Measurements from ENCODE around the gene RRN3.
"Not testable (repeated sequence)": the region's sequence is repeated elsewhere in the genome, so short reads cannot be mapped to it uniquely, and the experiment has no call there.

Gene RRN3

DNA sequence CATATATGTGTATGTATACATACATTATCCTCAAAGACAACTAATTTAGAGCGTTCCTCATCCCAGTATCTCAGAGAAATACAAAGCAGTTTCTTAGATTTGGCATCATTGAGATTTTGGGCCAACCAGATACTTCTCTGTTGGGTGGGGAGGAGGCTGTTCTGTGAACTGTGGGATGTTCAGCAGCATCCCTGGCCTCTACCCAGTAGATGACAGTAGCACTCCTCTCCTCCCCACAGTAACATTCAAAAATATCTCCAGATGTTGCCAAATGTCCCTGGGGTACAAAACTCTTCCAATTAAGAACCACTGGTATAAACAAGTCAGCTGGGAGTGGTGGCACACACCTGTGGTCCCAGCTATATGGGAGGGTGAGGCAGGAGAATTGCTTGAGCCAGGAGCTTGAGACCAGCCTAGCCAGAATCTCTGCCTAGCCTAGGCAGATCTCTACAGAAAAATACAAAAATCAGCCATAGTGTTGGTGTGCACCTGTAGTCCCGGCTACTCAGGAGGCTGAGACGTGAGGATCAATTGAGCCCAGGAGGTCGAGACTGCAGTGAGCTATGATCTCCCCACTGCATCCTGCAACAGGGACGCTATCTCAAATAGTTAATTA lies 6.4 kb upstream of the RRN3 start:
- H3K27ac ChIP-seq; DNase-seq (ENCODE audit: low read depth, low spot score): not testable (repeated sequence)

DNA sequence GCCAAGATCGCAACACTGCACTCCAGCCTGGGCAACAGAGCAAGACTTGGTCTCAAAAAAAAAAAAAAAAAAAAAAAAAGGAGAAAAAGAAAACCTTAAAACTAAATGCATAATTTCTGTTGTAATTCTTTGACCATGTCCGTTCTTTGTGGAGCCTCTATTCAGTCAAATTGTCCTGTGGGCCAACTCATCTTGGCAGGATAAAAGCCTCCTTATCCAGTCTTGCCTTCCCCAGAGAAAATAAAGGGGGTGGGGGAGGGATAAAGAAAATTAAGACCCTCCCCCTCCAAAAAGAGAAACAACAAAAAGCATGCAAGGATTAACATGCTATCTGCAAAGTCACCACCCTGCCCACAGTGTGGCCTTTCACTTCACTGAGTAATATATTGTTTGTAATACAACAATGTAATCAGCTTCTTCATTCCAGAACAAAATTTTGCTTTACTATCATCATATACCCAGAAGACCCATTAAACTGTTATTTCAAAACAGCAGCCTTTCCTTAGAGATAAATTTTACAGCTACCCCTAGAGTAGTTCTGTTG lies 5.4 kb upstream of the RRN3 start:
- not testable (repeated sequence) for DNase-seq (ENCODE audit: low read depth, low spot score)

DNA sequence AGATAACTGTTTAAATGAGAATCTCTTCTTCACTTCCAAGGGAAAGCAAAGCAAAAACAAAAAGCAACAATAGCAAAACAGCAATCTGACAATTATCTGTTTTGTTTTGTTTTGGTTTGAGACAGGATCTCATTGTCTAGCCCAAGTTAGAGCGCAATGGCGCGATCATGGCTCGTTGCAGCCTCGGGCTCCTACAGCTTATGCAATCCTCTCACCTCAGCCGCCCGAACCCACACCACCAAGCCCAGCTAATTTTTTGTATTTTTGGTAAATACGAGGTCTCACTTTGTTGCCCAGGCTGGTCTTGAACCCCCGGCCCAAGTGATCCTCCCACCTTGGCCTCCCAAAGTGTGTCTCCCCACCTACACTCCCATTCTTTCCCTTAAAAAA lies 2.5 kb upstream of the RRN3 start:
- not testable (repeated sequence) for H3K27ac ChIP-seq; DNase-seq (ENCODE audit: low read depth, low spot score)

More for the DNA sequence above, 5.4 kb upstream of the RRN3 start:
- H3K27ac ChIP-seq = not testable (repeated sequence)

DNA sequence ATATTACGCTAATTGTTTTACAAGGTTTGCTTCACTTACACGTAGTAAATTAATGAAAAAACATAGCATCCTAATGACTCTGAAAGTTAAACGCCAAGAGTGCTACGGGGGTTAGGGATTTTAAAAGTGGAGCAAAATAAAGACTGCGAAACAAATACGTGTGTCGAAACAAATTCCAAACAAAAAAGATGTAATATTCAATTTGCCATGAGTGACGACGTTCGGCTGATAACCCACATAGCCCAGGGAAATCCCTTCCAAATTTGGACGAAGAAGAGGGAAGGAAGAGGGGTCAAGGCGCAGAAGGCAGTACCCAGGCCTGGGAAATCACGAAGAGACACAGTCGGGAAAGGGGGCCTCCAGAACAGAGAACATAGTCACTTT lies 509 bp downstream of the RRN3 start:
- peak overlapping the region; percentile 40 for H3K27ac ChIP-seq
- DNase-seq (ENCODE audit: low read depth, low spot score) = not testable (repeated sequence)

DNA sequence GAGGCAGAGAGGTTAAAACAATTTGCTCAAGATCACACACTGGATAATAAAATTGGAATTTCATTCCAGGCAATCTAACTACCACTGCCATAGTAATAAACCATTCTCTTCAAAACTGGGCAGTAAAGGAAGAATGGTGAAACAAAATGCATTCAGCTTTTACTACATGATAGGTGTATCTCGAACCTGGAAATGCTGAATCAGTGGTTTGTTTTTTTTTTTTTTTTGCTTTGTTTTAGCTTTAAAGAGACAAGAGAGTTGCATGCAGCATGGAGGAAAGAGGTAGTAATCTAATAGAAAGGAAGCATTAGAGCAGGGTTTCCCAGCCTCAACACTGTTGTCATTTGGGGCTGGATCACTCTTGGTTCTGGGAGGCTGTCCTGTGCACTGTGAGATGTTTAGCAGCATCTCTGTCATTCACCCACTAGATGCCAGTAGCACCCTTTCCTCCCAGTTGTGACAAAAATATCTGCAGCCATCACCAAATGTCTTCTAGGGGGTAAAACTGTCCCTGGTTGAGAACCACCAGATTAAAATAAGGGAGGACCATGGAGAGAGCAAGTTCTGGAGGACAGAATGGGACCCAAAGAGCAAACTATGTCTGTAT lies 3.3 kb downstream of the RRN3 start:
- not testable (repeated sequence) for H3K27ac ChIP-seq; DNase-seq (ENCODE audit: low read depth, low spot score)

DNA sequence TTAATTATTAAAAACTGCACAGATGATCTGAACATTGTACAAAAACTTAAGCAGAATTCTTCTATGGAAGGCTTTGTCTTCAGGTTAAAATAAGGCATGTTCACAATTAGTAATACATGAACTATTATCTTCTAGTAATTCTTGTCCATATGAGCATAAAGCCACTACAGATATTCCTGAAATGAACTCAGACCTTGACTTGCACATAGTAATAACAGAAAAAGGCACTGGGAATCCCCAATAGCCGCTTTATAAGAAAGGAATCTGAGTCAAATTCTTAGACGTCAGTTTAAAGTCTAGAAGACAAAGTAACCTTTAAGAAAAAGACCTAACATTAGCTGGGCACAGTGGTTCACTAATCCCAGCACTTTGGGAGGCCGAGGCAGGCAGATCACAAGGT lies 11.3 kb downstream of the RRN3 start:
- not testable (repeated sequence) for DNase-seq (ENCODE audit: low read depth, low spot score); H3K27ac ChIP-seq

DNA sequence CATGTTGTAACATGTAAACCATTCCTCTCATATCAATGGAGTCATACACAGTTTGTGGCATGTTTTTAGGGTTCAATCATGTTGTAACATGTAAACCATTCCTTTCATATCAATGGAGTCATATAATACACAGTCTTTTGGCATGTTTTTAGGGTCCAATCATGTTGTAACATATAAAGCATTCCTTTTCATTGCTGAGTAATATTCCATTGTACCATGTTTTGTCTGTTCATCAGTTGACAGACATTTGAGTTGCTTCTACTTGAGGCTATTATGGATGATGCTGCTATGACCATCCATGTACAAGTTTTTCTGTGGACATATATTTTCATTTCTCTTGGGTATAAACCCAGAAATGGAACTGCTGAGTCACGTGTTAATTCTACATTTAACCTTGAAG lies 13.2 kb downstream of the RRN3 start:
- not testable (repeated sequence) for H3K27ac ChIP-seq; DNase-seq (ENCODE audit: low read depth, low spot score)

DNA sequence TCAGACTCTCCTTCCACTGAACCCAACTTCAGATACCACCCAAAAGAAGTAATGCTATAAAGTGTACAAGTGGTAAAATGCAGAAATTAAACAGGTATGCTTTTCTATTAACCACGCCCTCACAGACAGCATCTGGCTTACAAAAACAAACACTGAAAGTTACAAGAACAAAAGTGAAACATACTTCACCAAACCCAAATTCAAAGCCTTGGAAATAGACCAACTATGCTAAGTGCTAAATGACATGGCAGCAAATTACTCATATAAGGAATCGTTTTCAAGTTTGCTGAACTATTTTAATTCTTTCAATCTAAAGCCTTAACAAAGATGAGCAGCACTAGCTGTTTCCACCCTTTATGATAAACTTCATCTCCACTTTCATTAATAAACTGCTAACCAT lies 17.9 kb downstream of the RRN3 start:
- not testable (repeated sequence) for DNase-seq (ENCODE audit: low read depth, low spot score); H3K27ac ChIP-seq

DNA sequence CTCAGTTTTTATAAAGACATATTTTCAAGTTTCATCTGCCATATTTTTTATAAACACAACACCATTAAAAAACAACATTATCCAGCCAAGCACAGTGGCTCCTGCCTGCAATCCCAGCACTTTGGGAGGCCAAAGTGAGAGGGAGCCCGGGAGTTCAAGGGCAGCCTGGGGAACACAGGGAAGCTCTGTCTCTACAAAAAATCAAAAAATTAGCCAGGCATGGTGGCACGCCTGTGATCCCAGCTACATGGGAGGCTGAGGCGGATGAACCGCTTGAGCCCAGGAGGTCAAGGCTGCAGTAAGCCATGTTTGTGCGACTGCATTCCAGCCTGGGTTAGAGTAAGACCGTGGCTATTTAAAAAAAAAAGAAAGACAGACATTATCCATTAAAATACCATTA lies 21.0 kb downstream of the RRN3 start:
- no peak for DNase-seq (ENCODE audit: low read depth, low spot score)
- H3K27ac ChIP-seq = no peak overlapping the region

DNA sequence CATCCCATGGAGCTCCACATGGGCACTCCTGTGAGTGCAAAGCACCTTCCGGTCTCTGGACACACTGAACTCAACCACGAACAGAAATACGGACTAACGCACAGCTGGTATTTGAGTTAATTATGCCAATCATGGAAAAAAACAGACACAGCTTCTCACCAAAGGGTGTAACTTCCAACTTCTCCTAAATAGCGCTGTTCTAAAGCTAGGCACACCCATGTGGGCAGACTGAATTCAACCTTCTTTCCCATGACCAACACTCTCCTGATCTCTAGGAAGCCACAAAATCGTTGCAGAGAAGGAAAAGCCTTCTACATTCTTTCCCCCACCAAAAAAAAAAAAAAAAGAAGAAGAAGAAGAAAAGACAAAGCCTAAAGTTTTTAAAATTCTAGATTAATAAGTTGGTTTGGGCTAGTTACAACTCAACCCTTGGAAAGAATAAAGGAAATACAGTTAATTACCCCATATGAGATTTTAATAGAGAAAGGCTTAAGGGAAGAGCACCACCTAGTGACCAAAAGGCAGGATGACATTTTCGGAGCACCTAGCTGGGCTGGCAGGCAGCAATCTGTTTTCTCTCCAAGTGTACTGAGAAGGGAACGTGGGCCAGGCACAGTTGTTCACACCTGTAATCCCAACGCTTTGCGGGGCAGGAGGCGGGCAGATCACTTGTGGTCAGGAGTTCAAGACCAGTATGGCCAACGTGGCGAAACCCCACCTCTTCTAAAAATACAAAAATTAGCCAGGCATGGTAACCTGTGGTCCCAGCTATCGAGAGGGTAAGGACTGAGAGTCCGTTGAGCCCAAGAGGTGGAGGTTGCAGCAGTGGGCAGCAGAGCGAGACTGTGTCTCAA lies 21.9 kb downstream of the RRN3 start:
- DNase-seq (ENCODE audit: low read depth, low spot score); H3K27ac ChIP-seq: not testable (repeated sequence)

DNA sequence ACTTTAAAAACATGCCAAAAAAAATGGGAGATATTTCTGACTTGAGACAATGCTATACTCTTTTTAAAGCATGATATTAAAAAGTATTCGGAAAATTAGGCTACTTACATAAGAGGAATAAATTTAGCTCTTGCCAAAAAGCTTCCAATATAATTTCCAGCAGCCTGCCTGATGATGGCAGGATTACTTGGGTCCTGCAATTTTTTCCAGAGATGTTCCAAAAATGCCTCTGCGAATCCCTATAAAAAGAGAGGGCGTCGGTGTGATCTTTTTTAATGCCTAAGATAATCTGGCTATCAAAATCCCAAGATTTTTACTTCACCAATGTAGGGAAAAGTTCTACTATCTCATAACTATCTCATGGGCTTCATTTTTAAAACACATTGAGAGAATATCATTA lies 23.1 kb downstream of the RRN3 start:
- not testable (repeated sequence) for H3K27ac ChIP-seq; DNase-seq (ENCODE audit: low read depth, low spot score)

DNA sequence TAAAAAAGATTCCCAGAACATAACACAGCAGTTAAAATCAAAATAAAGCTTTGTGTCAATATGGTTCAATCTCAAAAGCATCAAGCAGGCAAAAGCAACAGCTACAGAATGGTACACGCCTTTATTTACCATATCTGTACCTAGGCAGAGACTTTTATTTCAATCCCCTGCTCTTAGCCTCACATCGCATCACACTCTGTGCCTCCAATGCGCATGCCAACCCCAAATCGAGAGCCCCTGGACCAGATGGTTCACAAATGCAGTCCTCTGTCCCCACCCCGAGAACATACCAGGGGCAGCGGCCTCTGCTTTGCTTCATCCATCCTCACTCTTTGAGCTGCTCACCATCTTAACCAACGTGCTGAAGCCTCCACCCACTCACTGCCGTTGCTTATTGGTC lies 27.4 kb downstream of the RRN3 start:
- not testable (repeated sequence) for DNase-seq (ENCODE audit: low read depth, low spot score); H3K27ac ChIP-seq

DNA sequence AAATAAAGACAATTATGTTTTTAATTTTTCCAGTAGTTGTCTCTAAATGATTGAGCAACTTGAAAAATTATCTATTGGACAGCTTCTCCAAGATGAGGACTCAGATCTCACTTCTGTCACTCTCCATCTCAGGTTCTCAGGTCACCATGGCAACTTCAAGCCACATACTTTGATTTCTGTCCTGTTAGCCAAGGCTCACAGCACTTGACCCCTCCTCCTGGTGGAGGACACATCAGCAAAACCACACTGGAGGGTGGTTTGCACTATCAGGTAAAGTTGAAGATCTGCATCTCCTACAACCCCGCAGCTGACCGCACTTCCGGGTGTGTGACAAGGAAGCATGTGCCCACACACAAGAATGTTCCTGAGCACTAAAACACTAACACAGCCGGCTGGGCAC lies 28.1 kb downstream of the RRN3 start:
- not testable (repeated sequence) for DNase-seq (ENCODE audit: low read depth, low spot score); H3K27ac ChIP-seq

DNA sequence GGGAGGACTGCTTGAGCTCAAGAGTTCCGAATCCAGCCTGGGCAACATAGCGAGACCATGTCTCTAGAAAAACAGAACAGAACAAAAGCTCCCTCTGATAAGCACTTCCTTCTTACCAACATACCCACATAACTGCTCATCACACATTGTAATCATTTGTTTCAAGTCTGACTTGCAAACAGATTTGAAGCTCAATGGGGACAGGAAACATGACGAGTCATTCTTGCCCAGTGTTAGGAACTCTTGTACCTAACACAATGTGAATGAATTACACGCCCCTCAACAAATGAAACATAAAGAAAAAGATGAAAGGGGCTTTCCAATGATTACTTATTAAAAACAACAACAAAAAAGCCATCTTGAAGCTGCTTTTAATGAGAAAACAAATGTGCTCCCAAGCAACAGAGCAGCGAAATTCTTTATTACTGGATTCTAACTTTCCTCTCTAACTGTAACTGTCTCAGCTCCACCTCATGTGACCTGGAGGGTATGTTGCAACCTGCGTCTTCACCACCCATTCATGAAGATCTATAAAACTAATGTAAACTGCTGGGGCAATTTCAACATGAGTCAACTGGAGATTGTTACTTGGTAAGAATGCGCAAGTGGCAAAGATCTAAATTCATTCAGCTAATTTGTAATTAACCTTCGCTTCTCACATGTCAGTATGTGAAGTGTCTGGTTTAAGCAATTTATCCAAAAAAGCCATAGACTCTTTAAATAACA lies 31.8 kb downstream of the RRN3 start:
- H3K27ac ChIP-seq = peak overlapping the region; percentile 59
- DNase-seq (ENCODE audit: low read depth, low spot score) = not testable (repeated sequence)

DNA sequence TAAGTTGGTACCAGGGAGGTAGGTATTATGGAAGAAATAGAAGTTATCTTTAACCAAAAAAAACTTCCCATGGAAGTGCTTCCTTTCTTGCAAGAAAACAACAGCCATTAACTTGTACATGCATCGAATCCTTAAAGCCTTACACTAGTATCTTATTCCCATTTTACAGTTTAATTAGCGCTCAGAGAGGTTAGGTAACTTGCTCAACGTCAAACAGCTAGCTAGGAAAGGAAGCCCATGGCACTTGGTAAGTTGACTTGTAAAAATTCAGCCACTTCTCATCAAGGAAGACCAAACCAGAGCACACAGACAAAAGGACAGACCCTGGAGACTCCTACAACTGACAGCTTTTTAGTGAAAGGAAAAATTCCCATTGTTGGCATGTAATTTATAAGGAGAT lies 34.7 kb downstream of the RRN3 start:
- H3K27ac ChIP-seq = no peak overlapping the region
- DNase-seq (ENCODE audit: low read depth, low spot score) = no peak

DNA sequence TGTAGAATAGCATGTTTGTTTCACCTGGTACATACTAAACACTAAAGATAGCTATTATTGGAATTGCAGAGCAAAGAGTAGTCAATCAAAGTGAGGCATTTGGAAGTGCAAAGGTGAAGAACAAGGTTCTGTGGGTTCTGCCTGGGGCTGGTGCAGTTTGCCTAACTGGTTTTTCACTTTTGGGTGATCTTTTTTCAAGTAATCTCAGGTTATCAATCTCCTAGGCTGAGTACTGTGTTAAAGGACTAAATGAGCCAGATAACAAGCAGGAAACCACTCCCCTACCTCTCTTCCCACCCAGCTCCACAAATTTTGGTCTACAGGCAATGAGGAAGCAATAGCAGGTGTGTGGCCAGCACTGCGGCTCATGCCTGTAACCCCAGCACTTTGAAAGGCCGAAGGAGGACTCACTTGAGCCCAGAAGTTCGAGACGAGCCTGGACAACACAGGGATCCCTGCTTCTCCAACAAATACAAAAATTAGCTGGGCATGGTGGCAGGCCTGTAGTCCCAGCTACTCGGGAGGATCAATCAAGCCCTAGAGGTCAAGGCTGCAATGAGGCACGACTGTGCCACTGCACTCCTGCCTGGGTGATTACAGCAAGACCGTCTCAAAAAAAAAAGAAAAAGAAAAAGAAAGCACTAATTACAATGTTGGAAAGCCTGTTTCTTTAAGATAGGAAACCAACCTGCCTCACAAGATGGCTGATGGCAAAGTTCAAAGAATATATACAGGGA lies 36.2 kb downstream of the RRN3 start:
- no peak for DNase-seq (ENCODE audit: low read depth, low spot score)
- no peak overlapping the region for H3K27ac ChIP-seq

DNA sequence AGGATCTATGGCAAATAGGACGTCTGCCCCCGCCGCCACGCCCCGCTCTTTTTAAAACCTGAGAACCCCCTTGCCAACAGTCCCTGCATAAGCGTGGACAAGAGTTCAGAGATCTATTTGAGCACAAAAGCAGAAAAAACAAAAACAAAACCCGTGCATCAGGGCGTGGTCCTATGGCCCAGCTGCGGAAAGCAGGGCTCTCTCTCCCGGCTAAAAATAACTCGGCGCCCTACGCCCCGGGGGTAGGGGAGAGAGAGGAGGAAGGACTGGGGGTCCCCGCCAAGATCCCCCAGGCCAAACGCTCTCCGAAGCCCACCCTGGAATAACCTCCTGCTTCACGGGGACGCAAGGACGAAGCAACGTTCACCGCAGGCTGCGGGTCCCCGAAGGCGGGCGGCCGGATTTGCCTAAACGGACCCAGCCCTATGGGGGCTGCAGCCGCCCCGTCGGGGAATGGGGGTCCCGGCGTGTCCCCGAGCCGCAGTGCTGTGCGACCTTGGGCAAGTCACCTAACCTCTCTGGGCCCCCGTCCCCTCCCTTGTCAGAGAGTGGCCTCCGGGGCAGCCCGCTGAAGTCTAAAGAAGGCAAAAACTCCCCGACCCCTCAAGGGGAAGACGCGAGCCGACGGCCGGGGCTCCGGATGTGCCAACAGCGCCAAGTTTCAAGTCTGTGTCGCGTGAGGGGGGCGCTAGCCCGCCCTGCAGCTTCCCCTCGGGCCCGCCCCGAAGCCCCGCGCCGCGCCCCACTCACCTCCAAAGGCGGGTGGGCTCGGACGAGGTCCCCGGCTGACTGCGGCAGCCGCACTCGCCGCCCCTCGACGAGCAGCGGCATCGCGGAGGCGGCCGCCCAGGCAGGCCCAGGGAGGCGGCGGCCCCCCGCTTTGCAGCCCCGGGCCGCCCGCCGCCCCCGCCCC lies 38.7 kb downstream of the RRN3 start:
- no peak overlapping the region for H3K27ac ChIP-seq
- DNase-seq (ENCODE audit: low read depth, low spot score) = no peak

DNA sequence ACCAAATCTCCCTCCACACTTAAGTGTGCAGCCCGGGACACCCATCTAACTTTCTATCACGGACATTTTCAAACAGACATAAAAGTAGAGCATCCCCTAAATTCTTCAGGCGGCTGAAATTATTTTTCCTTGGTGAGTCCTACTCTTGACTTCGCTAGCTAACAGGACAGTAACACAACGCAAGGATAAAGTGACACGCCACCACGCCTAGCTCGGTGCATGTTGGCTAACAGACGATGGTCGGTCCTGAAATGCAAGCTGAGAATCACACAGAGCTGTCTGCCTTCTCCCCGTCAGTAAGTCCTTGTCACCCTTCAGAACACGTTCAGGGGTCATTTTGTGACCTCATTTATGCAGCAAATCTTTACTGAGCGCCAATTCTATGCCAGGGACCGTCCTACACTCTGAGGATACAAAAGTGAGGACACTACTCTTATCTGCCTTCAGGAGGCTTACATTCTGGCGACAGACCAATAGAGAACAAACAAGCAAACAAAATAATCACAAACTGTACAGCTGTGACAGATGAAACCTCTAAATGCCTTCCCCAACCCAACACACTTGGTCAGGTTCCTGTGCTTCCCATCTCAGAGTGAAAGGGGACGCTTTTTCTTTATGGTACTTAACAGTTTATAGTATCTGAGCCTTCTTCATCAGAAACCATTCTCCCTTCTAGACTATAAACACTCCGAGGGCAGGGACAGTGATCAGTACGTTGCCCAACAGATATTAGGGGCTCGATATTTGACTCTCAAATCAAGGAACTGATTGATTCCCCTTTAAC lies 39.5 kb downstream of the RRN3 start:
- no peak overlapping the region for H3K27ac ChIP-seq
- DNase-seq (ENCODE audit: low read depth, low spot score) = no peak
